Renal cortex interstitium (tissue), 11 donors: ENCODE results near the gene SMIM41. TPM values are rescaled to one million over a fixed set of nuclear protein-coding genes. Genes with fewer than 3 reads are reported as not detected.

Experiments
- DNase-seq, 11 donors: peaks; one replicate each; pipeline ENCODE4 v3.0.0-alpha.2; 2013; ENCODE audit warnings: low read depth in 9 of 11, low spot score in 4 of 11; ENCODE audit errors: extremely low read depth in 1 of 11
- polyA plus RNA-seq, 3 donors: library from polyadenylated mRNA; unstranded; fragments of 120-200 nt; gene quantifications; one replicate each; pipeline ENCODE4 v1.2.1, GENCODE V29; 2013; ENCODE audit not compliant: insufficient read length in 3 of 3

Gene SMIM41
- polyA plus RNA-seq, 3 donors: 0.34 to 0.73 (median 0.69) TPM

DNA sequence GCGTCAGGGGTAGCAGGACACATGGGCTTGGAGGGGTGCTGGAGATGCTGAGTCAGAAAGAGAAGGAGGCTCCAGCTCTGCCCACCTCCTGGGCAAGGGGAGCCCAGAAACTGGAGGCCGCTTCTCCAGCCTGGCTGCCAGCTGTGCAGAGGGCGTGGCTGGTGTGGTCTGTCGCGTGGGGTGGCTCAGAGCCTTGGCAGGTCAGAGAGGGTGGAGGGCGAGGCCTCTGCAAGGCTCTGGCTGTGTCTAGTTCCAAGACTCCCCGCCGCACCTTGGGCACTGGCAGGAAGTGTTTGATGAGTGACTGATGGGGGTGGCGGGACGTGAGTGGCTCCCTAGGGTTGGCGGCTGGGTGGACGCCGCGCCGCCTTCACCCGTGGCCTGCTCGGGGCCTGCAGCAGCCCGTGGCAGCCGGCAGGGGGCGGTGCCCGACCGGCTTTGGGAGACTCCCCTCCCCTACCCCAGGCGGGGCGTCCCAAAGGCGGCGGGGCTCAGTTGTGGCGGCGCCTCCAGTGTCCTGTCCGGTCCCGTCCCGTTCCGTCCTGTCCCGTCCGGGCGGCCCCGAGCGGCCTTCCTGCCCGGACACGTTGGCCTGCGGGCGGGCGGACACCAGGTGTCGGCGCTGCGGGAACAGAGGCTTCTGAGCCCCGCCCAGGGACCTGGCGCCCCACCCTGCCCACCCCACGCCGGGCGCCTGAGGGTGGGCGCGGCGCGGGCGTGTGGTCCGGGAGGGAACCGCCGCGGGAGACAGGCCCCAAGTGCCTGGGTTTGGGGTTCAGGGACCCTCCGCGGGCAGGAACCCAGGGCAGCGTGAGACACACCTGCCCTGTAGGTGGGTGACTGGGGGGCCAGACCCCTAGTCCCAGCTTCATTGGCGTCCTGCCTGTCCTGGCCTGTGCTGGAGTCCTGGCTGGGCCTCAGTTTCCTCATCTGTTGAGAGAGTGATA is 72.6 kb downstream of the SMIM41 start:
- peak in 1 of 11 donors; percentile 60 for DNase-seq

DNA sequence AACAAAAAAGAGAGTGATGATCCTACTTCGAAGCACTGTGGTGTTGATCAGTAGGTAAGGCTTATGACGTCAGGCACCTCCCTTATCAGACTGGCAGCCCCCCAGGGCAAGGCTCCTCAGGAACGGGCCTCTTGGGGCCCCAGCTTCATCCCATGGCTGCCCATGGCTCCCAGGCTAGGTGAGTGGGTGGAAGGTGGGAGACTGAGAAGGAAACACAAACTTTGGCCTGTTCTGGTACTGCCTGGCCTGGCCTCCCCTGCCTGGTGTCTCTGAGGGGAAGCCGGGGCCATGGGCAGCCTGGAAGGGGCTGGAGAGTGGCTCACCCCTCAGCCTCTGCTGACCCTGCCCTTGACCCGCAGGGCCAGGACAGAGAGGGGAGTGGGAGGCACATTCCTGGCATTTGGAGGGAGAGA is 73.4 kb downstream of the SMIM41 start:
- DNase-seq: no peak

DNA sequence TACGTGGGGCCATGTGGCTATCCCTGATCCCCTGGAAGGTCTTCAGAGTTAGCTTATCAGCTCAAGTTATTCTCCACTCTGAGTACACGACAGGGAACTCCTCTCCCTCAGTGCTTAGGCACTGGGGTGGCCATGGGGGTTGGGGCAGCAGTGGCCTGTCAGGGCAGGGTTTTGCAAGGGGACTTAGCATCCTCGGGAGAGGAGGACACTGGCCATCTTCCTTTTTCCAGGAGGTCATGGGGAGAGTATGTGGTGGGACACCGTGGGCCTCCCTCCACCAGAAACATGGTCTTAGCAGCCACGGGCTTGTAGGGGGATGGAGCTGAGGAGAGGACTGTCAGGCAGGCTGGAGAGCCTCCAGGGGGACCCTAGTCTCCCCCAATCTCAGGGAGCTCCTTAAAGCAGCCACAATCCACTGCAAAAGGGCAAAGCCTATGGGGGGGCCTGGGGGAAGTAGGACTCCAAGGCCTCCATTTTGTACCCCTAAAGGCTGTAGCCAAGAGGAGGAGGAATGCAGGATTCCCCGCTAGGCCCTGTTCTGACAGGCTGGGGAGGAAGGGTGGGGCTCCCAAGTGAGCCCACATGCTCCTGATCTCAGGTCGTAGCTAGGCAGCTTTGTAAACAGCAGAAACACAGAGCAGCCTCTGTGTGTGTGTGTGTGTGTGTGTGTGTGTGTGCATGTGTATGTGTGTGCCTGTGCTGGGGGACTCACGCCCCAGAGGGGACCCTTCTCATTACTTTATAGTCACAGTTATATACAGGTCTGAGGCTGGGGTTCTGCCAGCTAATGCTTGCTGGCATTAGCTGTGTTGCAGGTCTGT is 75.8 kb downstream of the SMIM41 start:
- DNase-seq: no peak

DNA sequence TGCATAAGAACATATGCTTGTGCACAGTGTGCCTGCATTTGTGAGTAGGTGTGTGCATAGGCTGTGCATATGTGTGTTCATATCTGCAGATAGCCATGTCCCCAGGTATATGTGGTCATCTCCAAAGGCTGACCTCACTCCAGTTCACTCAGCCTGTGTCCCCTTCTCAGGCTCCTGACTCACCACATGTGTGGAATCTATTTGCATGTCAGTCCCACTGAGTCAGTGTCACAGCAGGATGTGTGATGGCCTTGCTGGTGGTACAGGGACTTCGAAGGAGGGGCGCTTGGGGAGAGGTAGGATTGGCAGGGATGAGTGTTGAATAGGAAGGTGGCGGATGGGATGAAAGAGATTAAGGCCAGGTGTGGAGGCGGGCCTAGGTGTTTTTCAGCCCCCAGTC is 76.8 kb downstream of the SMIM41 start:
- no peak for DNase-seq

DNA sequence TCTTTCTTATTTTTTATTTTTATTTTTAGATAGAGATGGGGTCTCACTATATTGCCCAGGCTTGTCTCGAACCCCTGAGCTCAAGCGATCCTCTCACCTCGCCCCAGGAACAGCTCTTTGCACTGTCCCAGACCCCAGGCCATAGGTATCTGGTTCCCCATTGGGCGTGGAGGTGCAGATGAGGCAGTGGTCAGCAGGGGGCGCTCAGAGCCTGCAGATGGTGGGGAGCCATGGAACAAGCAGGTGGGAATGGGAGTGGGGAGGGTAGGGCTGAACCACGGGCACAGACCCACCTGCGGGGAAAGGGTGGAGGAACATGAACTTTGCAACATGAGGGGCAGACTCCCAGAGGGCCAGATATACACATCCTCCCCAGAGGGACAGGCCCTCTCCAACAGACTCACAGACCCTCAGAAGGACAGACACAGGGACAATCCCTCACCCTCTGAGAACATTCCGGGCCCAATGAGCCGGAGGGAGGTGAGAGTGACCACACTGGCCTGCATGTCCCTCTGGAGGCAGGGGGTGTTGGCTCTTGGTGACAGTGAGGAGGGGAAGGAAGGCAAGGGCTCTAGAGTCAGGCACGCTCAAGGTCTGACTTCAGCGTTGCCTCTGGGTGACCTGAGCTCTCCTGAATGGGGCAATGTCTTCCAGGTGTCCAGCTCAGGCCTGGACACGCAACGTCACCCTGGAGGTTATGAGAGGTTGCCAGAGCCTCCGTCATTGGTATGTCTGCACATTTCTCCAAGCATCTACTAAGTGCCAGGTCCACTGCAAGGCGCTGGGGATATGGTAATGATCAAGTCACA is 77.5 kb downstream of the SMIM41 start:
- peak in 5 of 11 donors; percentile 41 to 56 (median 49) for DNase-seq

DNA sequence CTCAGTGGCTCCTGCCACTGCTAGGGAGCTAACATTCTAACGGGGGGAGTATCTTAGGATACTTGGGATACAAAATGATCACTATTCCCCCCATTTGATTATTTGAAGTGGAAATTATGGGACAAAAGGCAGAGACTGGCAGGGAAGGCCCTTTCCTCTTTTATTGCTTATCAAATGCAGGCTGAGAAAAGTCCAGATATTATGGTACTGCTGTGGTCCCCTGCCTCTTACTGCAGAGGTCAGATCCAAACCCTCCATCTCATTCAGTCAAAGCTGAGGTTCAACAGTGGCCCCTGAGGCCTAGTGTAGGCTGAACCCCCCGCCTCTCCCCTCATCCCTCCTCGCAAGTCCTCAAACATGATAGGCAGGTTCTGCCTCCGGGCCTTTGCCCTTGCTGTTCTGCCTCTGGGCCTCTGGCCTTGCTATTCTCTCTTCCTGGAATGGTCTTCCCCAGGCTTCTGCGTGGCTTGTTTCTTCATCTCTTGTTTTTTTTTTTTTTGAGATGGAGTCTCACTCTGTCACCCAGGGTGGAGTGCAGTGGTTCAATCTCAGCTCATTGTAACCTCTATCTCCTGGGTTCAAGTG is 78.2 kb downstream of the SMIM41 start:
- DNase-seq: no peak

Other genes starting within 250 kb of the SMIM41 start
- 1 to 10 TPM; 3.0 to 6.0 (median 4.5) TPM for gene FIGNL2, start 231.0 kb upstream of the SMIM41 start, polyA plus RNA-seq
- gene ANKRD33, start 191.6 kb upstream of the SMIM41 start, polyA plus RNA-seq: under 1 TPM; 0.16 to 0.45 (median 0.36) TPM
- 10 to 100 TPM; 29.9 to 37.0 (median 31.1) TPM for gene ACVRL1, start 172.2 kb upstream of the SMIM41 start, polyA plus RNA-seq
- 10 to 100 TPM; 52.6 to 59.3 (median 54.1) TPM for gene ACVR1B, start 128.0 kb upstream of the SMIM41 start, polyA plus RNA-seq
- 10 to 100 TPM; 19.7 to 21.4 (median 20.3) TPM for gene TAMALIN, start 72.8 kb upstream of the SMIM41 start, polyA plus RNA-seq
- 10 to 100 TPM; 14.8 to 43.3 (median 36.0) TPM for gene NR4A1, start 28.3 kb upstream of the SMIM41 start, polyA plus RNA-seq
- gene ATG101, start 9.7 kb upstream of the SMIM41 start, polyA plus RNA-seq: 10 to 100 TPM; 21.8 to 32.0 (median 24.7) TPM
- 1 to 10 TPM in 1 of 3 donors, under 1 TPM in 2; 0.52 to 1.8 (median 0.87) TPM for gene KRT80, start 112.3 kb downstream of the SMIM41 start, polyA plus RNA-seq
- 10 to 100 TPM; 37.4 to 64.1 (median 42.0) TPM for gene KRT7, start 153.5 kb downstream of the SMIM41 start, polyA plus RNA-seq
- gene KRT86, start 194.9 kb downstream of the SMIM41 start, polyA plus RNA-seq: not detected
- not detected for gene KRT81, start 211.8 kb downstream of the SMIM41 start, polyA plus RNA-seq
- not detected for gene KRT83, start 241.7 kb downstream of the SMIM41 start, polyA plus RNA-seq